ENCODE data around the gene CCR2. TPM values are rescaled to one million over a fixed set of nuclear protein-coding genes. Genes with fewer than 3 reads are reported as not detected.

Gene CCR2
- total and polyA plus RNA-seq, 8 donors = 1.6 to 27.0 (median 2.0) TPM

- peak within 1 kb of the TSS in 1 of 2 donors; percentile 24 for H3K4me3 ChIP-seq
- no peaks in the 10 kb centered on the region for H3K27me3 ChIP-seq
- DNase-seq (no peak), ATAC-seq (peak; percentile 13)
- intact Hi-C loops (cut with DNase I) = loop anchor here in 1 of 2 donors (10.0 kb wide), 1 partner anchor 286 kb away; no protein-coding TSS in a partner anchor
- peak within 1 kb of the TSS; percentile 2 to 59 for H3K27ac ChIP-seq
- H3K9me3 ChIP-seq = no peaks in the 10 kb centered on the region
- H3K36me3 ChIP-seq = no peaks in the 10 kb centered on the region
- peaks cover 0 to 48% of the 10 kb centered on the region in 2 donors for H3K4me1 ChIP-seq
- TF ChIP-seq CTCF (IDR thresholded peaks at IDR 0.05) = no peak
Measured at GRCh38 chr3:46370839-46371518, 17.1 kb downstream of the CCR2 start, which contains the start of gene CCR5. TSS of gene CCR5 (plus strand) at chr3:46370946. CDS start at chr3:46372903, 1,957 bp downstream.

- ATAC-seq (no peak), DNase-seq (no peak)
- Histone ChIP-seq H3K27me3 (no peaks in the 10 kb centered on the region), H3K36me3 (no peaks in the 10 kb centered on the region), H3K27ac (peak overlapping the region; percentile 2 to 59), H3K4me1 (peaks cover 0 to 52% of the 10 kb centered on the region in 2 donors), H3K9me3 (no peaks in the 10 kb centered on the region), H3K4me3 (peak overlapping the region in 1 of 2 donors; percentile 24)
- TF ChIP-seq CTCF (IDR thresholded peaks at IDR 0.05) = no peak
- intact Hi-C loops (cut with DNase I) = loop anchor here in 1 of 2 donors (10.0 kb wide), 1 partner anchor 287 kb away; no protein-coding TSS in a partner anchor
Measured at GRCh38 chr3:46371519-46372340, 17.8 kb downstream of the CCR2 start.

- intact Hi-C loops (cut with DNase I) = loop anchor here in 1 of 2 donors (10.0 kb wide), 1 partner anchor 288 kb away; no protein-coding TSS in a partner anchor
- Histone ChIP-seq H3K9me3 (no peaks in the 10 kb centered on the region), H3K4me3 (peak overlapping the region in 1 of 2 donors; percentile 24), H3K36me3 (no peaks in the 10 kb centered on the region), H3K27ac (no peak overlapping the region), H3K27me3 (no peaks in the 10 kb centered on the region), H3K4me1 (peaks cover 0 to 52% of the 10 kb centered on the region in 2 donors)
- TF ChIP-seq CTCF (IDR thresholded peaks at IDR 0.05) = peak; percentile 45 to 49
- ATAC-seq (peak; percentile 73), DNase-seq (peak in 1 of 4 donors; percentile 58)
Measured at GRCh38 chr3:46372492-46373359, 18.8 kb downstream of the CCR2 start.

- no peak for TF ChIP-seq CTCF (IDR thresholded peaks at IDR 0.05)
- Histone ChIP-seq H3K4me1 (peaks cover 0 to 45% of the 10 kb centered on the region in 2 donors), H3K36me3 (no peaks in the 10 kb centered on the region), H3K27me3 (no peaks in the 10 kb centered on the region), H3K4me3 (no peak overlapping the region), H3K9me3 (no peaks in the 10 kb centered on the region), H3K27ac (no peak overlapping the region)
- DNase-seq (no peak), ATAC-seq (no peak)
- intact Hi-C loops (cut with DNase I) = loop anchor here in 1 of 2 donors (10.0 kb wide), 1 partner anchor 290 kb away; no protein-coding TSS in a partner anchor
Measured at GRCh38 chr3:46374755-46375154, 20.8 kb downstream of the CCR2 start.
